K562 (cell line): ENCODE measurements around the gene MATK. TPM values are rescaled to one million over a fixed set of nuclear protein-coding genes. Genes with fewer than 3 reads are reported as not detected.

Experiments used
- ATAC-seq: fragments of 200-7000 bp; cut with Tn5 transposase; 3 replicates; pipeline ENCODE4 v1.9.1; 2020; ENCODE audit warnings: moderate library complexity
- BruUV-seq: library from RNA; stranded (reverse); fragments of 400-500 nt; replicated peaks from 2 replicates; lab custom pipeline; 2021; lab: Mats Ljungman, UMichigan
- CTCF ChIA-PET: fragments of 300-600 bp; formaldehyde crosslinking; extraction: SDS; loops from one replicate; lab custom pipeline; 2021; ENCODE audit warnings: low intra/inter-chr PET ratio; lab: Yijun Ruan, JAX
- POLR2A ChIA-PET: fragments of 300-600, 350-650 bp; sonication (Branson Sonifier 250); formaldehyde crosslinking; extraction: SDS; loops from one replicate; lab custom pipeline; 2021; ENCODE audit warnings: antibody characterized with exemption, inconsistent platforms; lab: Yijun Ruan, JAX
- DNase-seq, 4 experiments: peaks; one replicate each; pipeline versions ENCODE4 v3.0.0 to v3.0.0-alpha.2; 2011 to 2018; ENCODE audit warnings: low spot score in 3 of 4, mixed read lengths in 3 of 4; ENCODE audit errors: extremely low read depth in 1 of 4
- FAIRE-seq: peaks from 2 replicates; lab custom pipeline; 2011; peaks lifted over from hg19 to GRCh38; lab: Jason Lieb, UNC
- H2AFZ ChIP-seq: 2 replicates; pipeline ENCODE4 v1.6.0; 2011; ENCODE audit warnings: low read depth, low read length, control low read depth, inconsistent platforms
- H3K27ac ChIP-seq: fragments of 200-600 bp; 3 replicates; pipeline ENCODE4 v1.8.0; 2011; ENCODE audit warnings: low read depth, mild to moderate bottlenecking, control low read depth, inconsistent platforms, low read length, moderate library complexity, mixed read lengths; ENCODE audit errors: extremely low read depth
- H3K27me3 ChIP-seq, 2 experiments: fragments of 300-600 bp in 1 of 2; 2 replicates in 1 of 2; 3 replicates in 1 of 2; pipeline versions ENCODE4 v1.6.0 to v1.8.0; 2011; ENCODE audit warnings: inconsistent platforms in 2 of 2, low read length in 2 of 2, mild to moderate bottlenecking in 1 of 2, mixed read lengths in 1 of 2, moderate library complexity in 1 of 2; ENCODE audit not compliant: control insufficient read depth in 2 of 2, insufficient read depth in 2 of 2
- H3K36me3 ChIP-seq: fragments of 300-600 bp; 3 replicates; pipeline ENCODE4 v1.8.0; 2011; ENCODE audit warnings: mild to moderate bottlenecking, low read length, inconsistent platforms; ENCODE audit not compliant: control insufficient read depth, insufficient read depth
- H3K4me1 ChIP-seq, 2 experiments: fragments of 200-600 bp in 1 of 2; replicated peaks in 1 of 2; 2 replicates in 1 of 2; 3 replicates in 1 of 2; pipeline versions ENCODE4 v1.5.1 to v1.8.0; 2011; ENCODE audit warnings: inconsistent platforms in 2 of 2, low read length in 2 of 2, mild to moderate bottlenecking in 1 of 2, mixed read lengths in 1 of 2, moderate library complexity in 1 of 2; ENCODE audit not compliant: control insufficient read depth in 2 of 2, insufficient read depth in 2 of 2
- H3K4me2 ChIP-seq: 2 replicates; pipeline ENCODE4 v1.6.1; 2011; ENCODE audit warnings: low read length, control low read depth, inconsistent platforms, mixed read lengths; ENCODE audit not compliant: insufficient read depth
- H3K4me3 ChIP-seq: fragments of 200-600 bp; sonication (generic), shearing (Covaris generic); 2 replicates; pipeline ENCODE4 v1.5.1; 2016; ENCODE audit warnings: control low read depth, inconsistent platforms
- H3K79me2 ChIP-seq: fragments of 200-600 bp; 3 replicates; pipeline ENCODE4 v1.8.0; 2011; ENCODE audit warnings: low read length, inconsistent platforms; ENCODE audit not compliant: control insufficient read depth, insufficient read depth
- H3K9ac ChIP-seq, 2 experiments: 2 replicates each; pipeline versions ENCODE4 v1.6.0 to v1.6.1; 2011; ENCODE audit warnings: low read depth in 2 of 2, low read length in 2 of 2, control low read depth in 1 of 2, inconsistent platforms in 1 of 2, mild to moderate bottlenecking in 1 of 2, mixed read lengths in 1 of 2; ENCODE audit not compliant: insufficient read depth in 1 of 2
- H3K9me1 ChIP-seq: one replicate; pipeline ENCODE4 v1.6.0; 2011; ENCODE audit warnings: inconsistent platforms, mild to moderate bottlenecking, low read length, moderate library complexity; ENCODE audit not compliant: control insufficient read depth, insufficient read depth
- H3K9me3 ChIP-seq: replicated peaks from 2 replicates; pipeline ENCODE4 v1.5.1; 2011; ENCODE audit warnings: low read depth, low read length, inconsistent platforms; ENCODE audit not compliant: control insufficient read depth, insufficient read depth
- H4K20me1 ChIP-seq: replicated peaks from 2 replicates; pipeline ENCODE4 v1.6.1; 2011; ENCODE audit warnings: low read length, inconsistent platforms, mixed read lengths; ENCODE audit not compliant: control insufficient read depth, insufficient read depth
- EWSR1 ChIP-seq: fragments of 450-650 bp; IDR thresholded peaks from 2 replicates; pipeline ENCODE4 v1.6.1; 2018; ENCODE audit warnings: borderline replicate concordance, mild to moderate bottlenecking, low read depth, moderate library complexity; ENCODE audit not compliant: partially characterized antibody
- GATAD2B ChIP-seq: fragments of 450-650 bp; IDR thresholded peaks from 2 replicates; pipeline ENCODE4 v1.6.1; 2017; ENCODE audit warnings: mild to moderate bottlenecking, borderline replicate concordance
- NFIC ChIP-seq: fragments of 450-650 bp; IDR thresholded peaks from 2 replicates; pipeline ENCODE4 v1.6.1; 2017; ENCODE audit warnings: mild to moderate bottlenecking, inconsistent platforms
- PREB ChIP-seq: sonication (generic); formaldehyde crosslinking; IDR thresholded peaks from 2 replicates; pipeline ENCODE4 v1.8.1; 2023; ENCODE audit warnings: mild to moderate bottlenecking, missing genetic modification reagents
- PTBP1 ChIP-seq: fragments of 200-400 bp; formaldehyde crosslinking; IDR thresholded peaks from 2 replicates; pipeline ENCODE4 v1.6.1; 2017; ENCODE audit warnings: low read depth, low read length
- RERE ChIP-seq: sonication (generic); formaldehyde crosslinking; IDR thresholded peaks from 2 replicates; pipeline ENCODE4 v1.8.0; 2023; ENCODE audit warnings: missing genetic modification reagents, mild to moderate bottlenecking, borderline replicate concordance
- USF2 ChIP-seq: sonication (generic); formaldehyde crosslinking; IDR thresholded peaks from 2 replicates; pipeline ENCODE4 v1.5.0; 2020; ENCODE audit warnings: missing genetic modification reagents
- ZNF384 ChIP-seq: IDR thresholded peaks from 2 replicates; pipeline ENCODE4 v1.6.1; 2012; ENCODE audit warnings: low read depth, low read length, improper control_type of control experiment
- WGBS: fragments of 100-300 bp; shearing (Covaris generic); methylation state at CpG from one replicate; pipeline ENCODE4 v1.1.6; 2016; ENCODE audit warnings: low coverage, mixed read lengths; ENCODE audit not compliant: insufficient coverage; ENCODE audit errors: missing lambda C conversion rate; 5-methylcytosine and 5-hydroxymethylcytosine counted together
- in situ Hi-C: fragments of 300-500 bp; cut with MboI; formaldehyde crosslinking; loops from 4 replicates; pipeline ENCODE4 v1.15.0; 2018; ENCODE audit warnings: inconsistent platforms, mixed read lengths
- intact Hi-C: fragments of 100-400 bp; cut with micrococcal nuclease; formaldehyde crosslinking; loops from 2 replicates; pipeline ENCODE4 v1.14.2; 2022
- polyA plus RNA-seq, 8 experiments: library from polyadenylated mRNA; depleted of rRNA in 4 of 8; stranded (reverse) in 5 of 8; unstranded in 3 of 8; fragments of >200 nt; fragmentation: Nextera tagmentation in 2 of 8; fragmentation: Illumina TruSeq in 1 of 8; extraction: Ambion mirVana in 2 of 8; extraction: Trizol in 1 of 8; gene quantifications; 2 replicates each; pipeline versions ENCODE4 v1.2.1 to v1.2.3, GENCODE V29; 2011 to 2014; ENCODE audit warnings: inconsistent platforms in 1 of 8, missing spikeins in 1 of 8
- total RNA-seq, 7 experiments: library from RNA; depleted of rRNA in 6 of 7; stranded (reverse); fragments of >200 nt in 6 of 7; fragmentation: Illumina TruSeq in 2 of 7; extraction: Trizol in 2 of 7; gene quantifications; 2 replicates each; pipeline versions ENCODE4 v1.2.1 to v1.2.3, GENCODE V29; 2011 to 2021; ENCODE audit warnings: low replicate concordance in 1 of 7

The MATK gene
- total and polyA plus RNA-seq, 9 of the 15 experiments (the other 6 are each of a cell fraction or from before 2014, with no cell fraction given): 0.08 to 41.5 (median 21.4) TPM

- no peaks in the 10 kb centered on the region for H3K9me1 ChIP-seq
- BruUV-seq: no TSS peak
- peaks cover 7% of the 10 kb centered on the region for H3K9me3 ChIP-seq
- FAIRE-seq (no peak), DNase-seq (no peak), ATAC-seq (no peak)
- H3K27me3 ChIP-seq: peaks cover 17 to 26% of the 10 kb centered on the region in 2 experiments; a peak in 4 of 5 replicates
- peaks cover 0 to 46% of the 10 kb centered on the region in 2 experiments; a peak in 3 of 5 replicates for H3K4me1 ChIP-seq
- TF ChIP-seq USF2 (0 out of 2 replicates have a peak, but pooled peaks have one; percentile 7), PTBP1 (no peak)
- H3K4me3 ChIP-seq: no peak overlapping the region
- no peak overlapping the region for H3K9ac ChIP-seq
- no peaks in the 10 kb centered on the region for H3K36me3 ChIP-seq
- ChIA-PET POLR2A (interaction anchor here (1.0 kb wide), 1 partner anchor 42 kb away, joined by 6 read pairs; the partner anchor contains the start of gene MRPL54), CTCF (no interaction called here)
- WGBS: 10% methylated on average over 4 of the region's 13 CpGs
- H3K27ac ChIP-seq: no peak overlapping the region
- H3K79me2 ChIP-seq: no peaks in the 10 kb centered on the region
- H3K4me2 ChIP-seq: no peak overlapping the region
- intact Hi-C loops (no loop called here), in situ Hi-C loops (no loop called here)
- no peak overlapping the region for H2AFZ ChIP-seq
- H4K20me1 ChIP-seq: no peaks in the 10 kb centered on the region
Measured at GRCh38 chr19:3804429-3804828, 18.2 kb upstream of the MATK start.

GRCh38 chr19:3803986-3804385, 17.8 kb upstream of the MATK start:
- H4K20me1 ChIP-seq: no peaks in the 10 kb centered on the region
- no peak overlapping the region for H3K9ac ChIP-seq
- WGBS: 54% methylated on average over 10 of the region's 10 CpGs
- FAIRE-seq: no peak
- no peak overlapping the region for H3K4me2 ChIP-seq
- H3K27ac ChIP-seq: no peak overlapping the region
- no peak for DNase-seq
- H3K79me2 ChIP-seq: no peaks in the 10 kb centered on the region
- intact Hi-C loops: no loop called here
- BruUV-seq: no TSS peak
- H3K9me1 ChIP-seq: no peaks in the 10 kb centered on the region
- peaks cover 0 to 42% of the 10 kb centered on the region in 2 experiments; a peak in 3 of 5 replicates for H3K4me1 ChIP-seq
- H3K27me3 ChIP-seq: peaks cover 20 to 31% of the 10 kb centered on the region in 2 experiments; a peak in 4 of 5 replicates
- ATAC-seq: no peak
- H2AFZ ChIP-seq: no peak overlapping the region
- peaks cover 7% of the 10 kb centered on the region for H3K9me3 ChIP-seq
- H3K36me3 ChIP-seq: no peaks in the 10 kb centered on the region
- POLR2A ChIA-PET: no interaction called here
- peak; percentile 50 for TF ChIP-seq NFIC
- TF ChIP-seq GATAD2B: no peak
- no peak for TF ChIP-seq EWSR1
- no peak for TF ChIP-seq RERE (CRISPR knock-in tag)
- peak; percentile 23; the same call in 1 of the 2 replicates for TF ChIP-seq ZNF384
- TF ChIP-seq PREB (CRISPR knock-in tag): no peak
- TF ChIP-seq, all 486 proteins: peak for 2
- CTCF ChIA-PET: no interaction called here
- in situ Hi-C loops: no loop called here
- no peak overlapping the region for H3K4me3 ChIP-seq
